ENCODE measurements around the gene HGF. TPM values are rescaled to one million over a fixed set of nuclear protein-coding genes. Genes with fewer than 3 reads are reported as not detected.

HGF gene
- total RNA-seq, 2 experiments from 2014 or later: not detected

DNA sequence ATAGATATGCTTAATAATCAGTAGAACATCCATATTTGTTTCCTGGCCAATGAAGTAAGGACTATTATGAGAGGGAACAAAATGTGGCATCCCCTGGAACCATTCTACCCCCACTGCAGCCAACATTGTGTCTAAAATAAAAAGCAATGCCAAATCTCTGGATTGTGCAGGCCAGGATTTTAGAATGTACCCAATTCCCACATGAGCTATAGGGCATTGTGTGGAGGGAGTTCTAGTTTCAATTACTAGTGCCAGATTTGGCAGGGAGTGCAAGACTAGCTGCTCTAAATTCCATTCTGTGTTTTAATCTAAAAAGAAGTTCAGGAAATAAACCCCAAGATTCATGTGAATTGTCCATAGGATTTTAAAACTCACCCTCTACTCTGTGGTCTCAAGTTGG lies 112.3 kb downstream of the HGF start:
- CTCF ChIA-PET: no interaction called here
- ATAC-seq (no peak), DNase-seq (no peak)
- TF ChIP-seq, protein P1, sequence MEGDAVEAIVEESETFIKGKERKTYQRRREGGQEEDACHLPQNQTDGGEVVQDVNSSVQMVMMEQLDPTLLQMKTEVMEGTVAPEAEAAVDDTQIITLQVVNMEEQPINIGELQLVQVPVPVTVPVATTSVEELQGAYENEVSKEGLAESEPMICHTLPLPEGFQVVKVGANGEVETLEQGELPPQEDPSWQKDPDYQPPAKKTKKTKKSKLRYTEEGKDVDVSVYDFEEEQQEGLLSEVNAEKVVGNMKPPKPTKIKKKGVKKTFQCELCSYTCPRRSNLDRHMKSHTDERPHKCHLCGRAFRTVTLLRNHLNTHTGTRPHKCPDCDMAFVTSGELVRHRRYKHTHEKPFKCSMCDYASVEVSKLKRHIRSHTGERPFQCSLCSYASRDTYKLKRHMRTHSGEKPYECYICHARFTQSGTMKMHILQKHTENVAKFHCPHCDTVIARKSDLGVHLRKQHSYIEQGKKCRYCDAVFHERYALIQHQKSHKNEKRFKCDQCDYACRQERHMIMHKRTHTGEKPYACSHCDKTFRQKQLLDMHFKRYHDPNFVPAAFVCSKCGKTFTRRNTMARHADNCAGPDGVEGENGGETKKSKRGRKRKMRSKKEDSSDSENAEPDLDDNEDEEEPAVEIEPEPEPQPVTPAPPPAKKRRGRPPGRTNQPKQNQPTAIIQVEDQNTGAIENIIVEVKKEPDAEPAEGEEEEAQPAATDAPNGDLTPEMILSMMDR (IDR thresholded peaks at IDR 0.05): no peak
- Mint-ChIP-seq H3K4me3 (no peak overlapping the region), H3K27me3 (no peaks in the 10 kb centered on the region), H3K27ac (no peak overlapping the region), H3K36me3 (ENCODE audit: low read depth) (no peaks in the 10 kb centered on the region), H3K4me1 (ENCODE audit: low read depth) (no peaks in the 10 kb centered on the region), H3K9me3 (peaks cover 8% of the 10 kb centered on the region)
- POLR2A ChIA-PET: no interaction called here
- intact Hi-C loops (cut with micrococcal nuclease): no loop called here

DNA sequence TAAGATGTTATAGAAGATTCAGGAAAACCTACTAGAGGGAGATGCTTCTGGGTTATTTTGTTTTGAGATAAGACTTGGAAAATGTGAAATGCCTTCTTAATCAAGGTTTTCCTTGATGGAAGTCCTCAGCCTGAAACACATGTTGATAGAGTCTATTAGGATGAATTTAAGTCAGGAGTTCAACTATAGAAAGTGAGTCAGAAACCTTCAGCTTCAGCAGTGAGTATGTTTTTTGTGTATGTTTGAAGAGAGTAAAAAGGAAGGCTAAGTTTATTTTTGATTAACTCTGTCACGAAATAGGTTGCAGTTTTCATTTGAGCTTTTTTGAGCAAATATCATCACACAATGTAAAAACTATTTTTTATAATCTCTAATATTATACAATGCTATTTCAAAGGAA lies 114.6 kb downstream of the HGF start:
- no peak for ATAC-seq
- no peak overlapping the region for H3K27ac Mint-ChIP-seq
- no peak for DNase-seq
- H3K4me3 Mint-ChIP-seq: no peak overlapping the region
- peaks cover 16% of the 10 kb centered on the region for H3K9me3 Mint-ChIP-seq
- H3K36me3 Mint-ChIP-seq (ENCODE audit: low read depth): no peaks in the 10 kb centered on the region
- TF ChIP-seq, protein P1 (IDR thresholded peaks at IDR 0.05): no peak
- no peaks in the 10 kb centered on the region for H3K27me3 Mint-ChIP-seq
- ChIA-PET POLR2A (no interaction called here), CTCF (no interaction called here)
- H3K4me1 Mint-ChIP-seq (ENCODE audit: low read depth): no peaks in the 10 kb centered on the region
- intact Hi-C loops (cut with micrococcal nuclease): no loop called here

DNA sequence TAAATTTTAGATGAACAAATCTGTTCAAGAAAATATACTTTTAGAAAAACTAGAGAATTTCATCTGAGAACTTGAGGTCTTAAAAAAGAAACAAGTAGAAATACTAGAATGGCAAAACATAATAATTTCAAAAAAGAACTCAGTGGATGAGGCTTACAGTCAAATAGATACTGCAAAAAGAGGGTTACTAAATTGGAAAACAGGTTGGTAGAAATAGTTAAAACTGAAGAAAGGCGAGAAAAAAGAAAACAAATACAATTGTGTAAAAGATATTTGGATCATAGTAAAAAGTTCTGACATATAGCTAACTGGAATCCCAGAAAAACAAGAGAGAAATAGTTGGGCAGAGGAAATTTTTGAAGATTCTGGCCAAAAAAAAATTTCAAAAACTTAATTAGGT lies 117.6 kb downstream of the HGF start:
- POLR2A ChIA-PET: no interaction called here
- no peak for DNase-seq
- TF ChIP-seq, protein P1 (IDR thresholded peaks at IDR 0.05): no peak

More for the DNA sequence above, 117.6 kb downstream of the HGF start:
- Mint-ChIP-seq H3K4me1 (ENCODE audit: low read depth) (no peaks in the 10 kb centered on the region), H3K27me3 (no peaks in the 10 kb centered on the region), H3K9me3 (peaks cover 13% of the 10 kb centered on the region), H3K4me3 (no peak overlapping the region), H3K36me3 (ENCODE audit: low read depth) (no peaks in the 10 kb centered on the region), H3K27ac (no peak overlapping the region)
- CTCF ChIA-PET: no interaction called here
- intact Hi-C loops (cut with micrococcal nuclease): no loop called here
- no peak for ATAC-seq

Data from activated CD8-positive, alpha-beta T cell treated with anti-CD3 and anti-CD28 coated beads for 36 hours (primary cell).